Neural progenitor cell (in vitro differentiated cells): Measurements from ENCODE around the gene PNPLA7. TPM values are rescaled to one million over a fixed set of nuclear protein-coding genes. Genes with fewer than 3 reads are reported as not detected.
A peak's percentile ranks its signal among the peaks of the same experiment; 100 is the strongest.

Experiments used
- DNase-seq: peaks from one replicate; pipeline ENCODE4 v3.0.0-alpha.2; 2016; ENCODE audit warnings: low spot score
- H2AFZ ChIP-seq: fragments of 200-600 bp; sonication (generic); replicated peaks from 2 replicates; pipeline ENCODE4 v1.6.1; 2016; ENCODE audit warnings: antibody characterized with exemption
- H3F3A ChIP-seq: fragments of 200-600 bp; sonication (generic); 2 replicates; pipeline ENCODE4 v1.6.1; 2016; ENCODE audit warnings: antibody characterized with exemption, low read depth
- H3K27ac ChIP-seq: fragments of 200-600 bp; sonication (generic); 2 replicates; pipeline ENCODE4 v1.5.1; 2016; ENCODE audit warnings: mild to moderate bottlenecking
- H3K27me3 ChIP-seq: fragments of 200-600 bp; sonication (generic); 2 replicates; pipeline ENCODE4 v1.6.1; 2016; ENCODE audit warnings: mild to moderate bottlenecking, moderate library complexity
- H3K36me3 ChIP-seq: fragments of 200-600 bp; sonication (generic); 2 replicates; pipeline ENCODE4 v1.5.1; 2016
- H3K4me1 ChIP-seq: fragments of 200-600 bp; sonication (generic); 2 replicates; pipeline ENCODE4 v1.6.1; 2016; ENCODE audit warnings: mixed run types
- H3K4me2 ChIP-seq: fragments of 200-600 bp; sonication (generic); 2 replicates; pipeline ENCODE4 v1.6.1; 2016
- H3K4me3 ChIP-seq: fragments of 200-600 bp; sonication (generic); 2 replicates; pipeline ENCODE4 v1.5.1; 2016
- H3K79me2 ChIP-seq: fragments of 200-600 bp; sonication (generic); 2 replicates; pipeline ENCODE4 v1.6.1; 2016; ENCODE audit warnings: low read depth
- H3K9ac ChIP-seq: fragments of 200-600 bp; sonication (generic); 2 replicates; pipeline ENCODE4 v1.6.1; 2016
- H3K9me3 ChIP-seq: fragments of 200-600 bp; sonication (generic); 2 replicates; pipeline ENCODE4 v1.5.1; 2016; ENCODE audit warnings: low read depth
- H4K20me1 ChIP-seq: fragments of 200-600 bp; sonication (generic); 2 replicates; pipeline ENCODE4 v1.6.1; 2016; ENCODE audit warnings: low read depth
- H3K27ac Mint-ChIP-seq: 3 replicates; pipeline ENCODE4 v1.8.0; 2021; ENCODE audit warnings: mixed read lengths
- H3K27me3 Mint-ChIP-seq: 2 replicates; pipeline ENCODE4 v1.8.0; 2022; ENCODE audit warnings: low read depth, mild to moderate bottlenecking, inconsistent platforms, moderate library complexity, mixed read lengths; ENCODE audit not compliant: insufficient read depth
- H3K36me3 Mint-ChIP-seq: 3 replicates; pipeline ENCODE4 v1.8.0; 2021; ENCODE audit warnings: mixed read lengths
- H3K4me1 Mint-ChIP-seq: 3 replicates; pipeline ENCODE4 v1.8.0; 2021; ENCODE audit warnings: mixed read lengths
- H3K4me3 Mint-ChIP-seq: 3 replicates; pipeline ENCODE4 v1.8.0; 2021; ENCODE audit warnings: mild to moderate bottlenecking, moderate library complexity, mixed read lengths
- H3K9me3 Mint-ChIP-seq: 3 replicates; pipeline ENCODE4 v1.8.0; 2020; ENCODE audit warnings: mixed read lengths
- CTCF ChIP-seq: fragments of 200-600 bp; sonication (generic); IDR thresholded peaks from 2 replicates; pipeline ENCODE4 v1.5.1; 2017; ENCODE audit warnings: antibody characterized with exemption, mild to moderate bottlenecking
- EZH2 ChIP-seq: fragments of 200-600 bp; sonication (generic); IDR thresholded peaks from 2 replicates; pipeline ENCODE4 v1.6.1; 2017; ENCODE audit warnings: antibody characterized with exemption, mild to moderate bottlenecking, moderate library complexity
- EZH2phosphoT487 ChIP-seq: fragments of 200-600 bp; sonication (generic); IDR thresholded peaks from 2 replicates; pipeline ENCODE4 v1.6.1; 2017; ENCODE audit warnings: antibody characterized with exemption
- total RNA-seq: library from RNA; depleted of rRNA; stranded (reverse); fragments of >200 nt; gene quantifications from 2 replicates; pipeline ENCODE4 v1.2.3, GENCODE V29; 2015; ENCODE audit warnings: low replicate concordance

PNPLA7 gene
- total RNA-seq, 1 donor from 2014 or later: 0.13 TPM

- peak within 1 kb of the TSS; percentile 50 for H3K27ac Mint-ChIP-seq
- Histone ChIP-seq H3K36me3 (no peaks in the 10 kb centered on the region), H3K27ac (no peak within 1 kb of the TSS), H3K4me2 (peak within 1 kb of the TSS; percentile 99), H3K4me3 (peak within 1 kb of the TSS; percentile 87), H3K79me2 (peaks cover 39% of the 10 kb centered on the region), H2AFZ (peak within 1 kb of the TSS; percentile 96), H3F3A (peaks cover 14% of the 10 kb centered on the region), H3K9ac (peak within 1 kb of the TSS; percentile 55), H3K27me3 (peaks cover 32% of the 10 kb centered on the region), H3K9me3 (no peaks in the 10 kb centered on the region), H4K20me1 (peaks cover 6% of the 10 kb centered on the region), H3K4me1 (peaks cover 5% of the 10 kb centered on the region)
- peaks cover 3% of the 10 kb centered on the region for H3K9me3 Mint-ChIP-seq
- H3K36me3 Mint-ChIP-seq: no peaks in the 10 kb centered on the region
- H3K27me3 Mint-ChIP-seq: peaks cover 8% of the 10 kb centered on the region
- TF ChIP-seq EZH2phosphoT487 (no peak), CTCF (peak; percentile 60)
- DNase-seq: peak; percentile 98
- H3K4me3 Mint-ChIP-seq: peak within 1 kb of the TSS; percentile 92
- peaks cover 7% of the 10 kb centered on the region for H3K4me1 Mint-ChIP-seq
Measured at GRCh38 chr9:137422604-137423513, 127.3 kb downstream of the PNPLA7 start, which contains the start of the genes EXD3 and NOXA1. Gene EXD3, minus strand, starts transcription at chr9:137423162. Its CDS starts 27,805 bp downstream, at chr9:137395357. Gene NOXA1, plus strand, starts transcription at chr9:137423393. Its CDS starts 137 bp downstream, at chr9:137423530.

- Mint-ChIP-seq H3K4me3 (peak overlapping the region; percentile 92), H3K27ac (peak overlapping the region; percentile 50), H3K36me3 (no peaks in the 10 kb centered on the region)
Measured at GRCh38 chr9:137421838-137422603, 128.2 kb downstream of the PNPLA7 start.

More at GRCh38 chr9:137421838-137422603, 128.2 kb downstream of the PNPLA7 start:
- peaks cover 39% of the 10 kb centered on the region for H3K79me2 ChIP-seq
- H3K36me3 ChIP-seq: no peaks in the 10 kb centered on the region
- H3K9ac ChIP-seq: peak overlapping the region; percentile 55
- no peak for TF ChIP-seq CTCF
- no peak for TF ChIP-seq EZH2phosphoT487
- no peak for TF ChIP-seq EZH2
- Mint-ChIP-seq H3K9me3 (peaks cover 3% of the 10 kb centered on the region), H3K27me3 (peaks cover 8% of the 10 kb centered on the region), H3K4me1 (peaks cover 7% of the 10 kb centered on the region)
- peak overlapping the region; percentile 87 for H3K4me3 ChIP-seq
- no peak for DNase-seq
- peaks cover 14% of the 10 kb centered on the region for H3F3A ChIP-seq
- no peaks in the 10 kb centered on the region for H3K9me3 ChIP-seq
- H2AFZ ChIP-seq: peak overlapping the region; percentile 87
- H3K27me3 ChIP-seq: peaks cover 32% of the 10 kb centered on the region
- peaks cover 5% of the 10 kb centered on the region for H3K4me1 ChIP-seq
- peaks cover 6% of the 10 kb centered on the region for H4K20me1 ChIP-seq
- H3K4me2 ChIP-seq: peak overlapping the region; percentile 99
- H3K27ac ChIP-seq: no peak overlapping the region
